ENCODE measurements around the gene FBXO45.
A peak's percentile ranks its signal among the peaks of the same experiment; 100 is the strongest.
"Not testable (repeated sequence)": the region's sequence is repeated elsewhere in the genome, so short reads cannot be mapped to it uniquely, and the experiment has no call there.

Gene FBXO45

GRCh38 chr3:196568246-196569002 is at the start of gene FBXO45, which contains the start of gene WDR53:
Gene FBXO45 (plus strand): TSS chr3:196568660. CDS start chr3:196568985, 325 bp downstream.
Gene WDR53 (minus strand): TSS chr3:196568554. CDS start chr3:196561475, 7,079 bp downstream.
- DNase-seq (ENCODE audit: low read depth): peak; percentile 76

GRCh38 chr3:196518966-196519717 is 49.3 kb upstream of the FBXO45 start:
- peak; percentile 77 for DNase-seq (ENCODE audit: low read depth)

- no peak for DNase-seq (ENCODE audit: low read depth)
These were observed 48.8 kb upstream of the FBXO45 start for GRCh38 chr3:196519718-196520082.

- not testable (repeated sequence) for DNase-seq (ENCODE audit: low read depth)
These were observed 47.2 kb upstream of the FBXO45 start for GRCh38 chr3:196521291-196521690.

- no peak for DNase-seq (ENCODE audit: low read depth)
These were observed 44.6 kb upstream of the FBXO45 start for GRCh38 chr3:196523841-196524240.

GRCh38 chr3:196524527-196524926 is 43.9 kb upstream of the FBXO45 start:
- no peak for DNase-seq (ENCODE audit: low read depth)

GRCh38 chr3:196525141-196525540 is 43.3 kb upstream of the FBXO45 start:
- no peak for DNase-seq (ENCODE audit: low read depth)

- peak; percentile 63 for DNase-seq (ENCODE audit: low read depth)
These were observed 39.7 kb upstream of the FBXO45 start for GRCh38 chr3:196528639-196529233.

GRCh38 chr3:196531418-196531817 is 37.0 kb upstream of the FBXO45 start:
- DNase-seq (ENCODE audit: low read depth): no peak

- no peak for DNase-seq (ENCODE audit: low read depth)
These were observed 35.2 kb upstream of the FBXO45 start for GRCh38 chr3:196533260-196533681.

GRCh38 chr3:196537319-196537984 is 31.0 kb upstream of the FBXO45 start:
- DNase-seq (ENCODE audit: low read depth): no peak

GRCh38 chr3:196541684-196542445 is 26.6 kb upstream of the FBXO45 start:
- no peak for DNase-seq (ENCODE audit: low read depth)

- no peak for DNase-seq (ENCODE audit: low read depth)
These were observed 23.9 kb upstream of the FBXO45 start for GRCh38 chr3:196544491-196544992.

- DNase-seq (ENCODE audit: low read depth): no peak
These were observed 21.9 kb upstream of the FBXO45 start for GRCh38 chr3:196546537-196546936.

- DNase-seq (ENCODE audit: low read depth): no peak
These were observed 21.4 kb upstream of the FBXO45 start for GRCh38 chr3:196547067-196547466.

- DNase-seq (ENCODE audit: low read depth): not testable (repeated sequence)
These were observed 19.1 kb upstream of the FBXO45 start for GRCh38 chr3:196549312-196549711.

- not testable (repeated sequence) for DNase-seq (ENCODE audit: low read depth)
These were observed 18.3 kb upstream of the FBXO45 start for GRCh38 chr3:196550172-196550571.

- no peak for DNase-seq (ENCODE audit: low read depth)
These were observed 16.2 kb upstream of the FBXO45 start for GRCh38 chr3:196552253-196552652.

GRCh38 chr3:196553551-196553950 is 14.9 kb upstream of the FBXO45 start:
- no peak for DNase-seq (ENCODE audit: low read depth)

GRCh38 chr3:196554205-196554604 is 14.3 kb upstream of the FBXO45 start:
- DNase-seq (ENCODE audit: low read depth): no peak

- no peak for DNase-seq (ENCODE audit: low read depth)
These were observed 13.2 kb upstream of the FBXO45 start for GRCh38 chr3:196555295-196555694.

All from CMK (cell line).